ENCODE results near the gene PTCH1. TPM values are rescaled to one million over a fixed set of nuclear protein-coding genes. Genes with fewer than 3 reads are reported as not detected.

Gene PTCH1
- total and polyA plus RNA-seq, 10 of the 15 experiments (the other 5 are each of a cell fraction or from before 2014, with no cell fraction given): 0.16 to 6.1 (median 2.6) TPM

- TF ChIP-seq SPI1 (IDR thresholded peaks at IDR 0.05; ENCODE audit: borderline replicate concordance, insufficient read depth, low read depth, low read length): peak; percentile 77; the same call in 1 of the 2 replicates
- TF ChIP-seq NFYB (IDR thresholded peaks at IDR 0.05; ENCODE audit: insufficient read depth, low read depth, low read length): no peak
Observed at GRCh38 chr9:95561913-95562312, 45.1 kb upstream of the PTCH1 start.

GRCh38 chr9:95557142-95557541 is 40.4 kb upstream of the PTCH1 start:
- no TSS peak for BruUV-seq (replicated peaks)

More at GRCh38 chr9:95561913-95562312, 45.1 kb upstream of the PTCH1 start:
- no peaks in the 10 kb centered on the region for H3K9me3 ChIP-seq (replicated peaks; ENCODE audit: control insufficient read depth, insufficient read depth, low read length)
- H3K9ac ChIP-seq (ENCODE audit: control insufficient read depth, insufficient read depth, low read length): no peak overlapping the region
- H3K36me3 ChIP-seq (ENCODE audit: control insufficient read depth in 2 of 2, insufficient read depth in 2 of 2, low read length in 1 of 2): no peaks in the 10 kb centered on the region
- H2AFZ ChIP-seq (ENCODE audit: control insufficient read depth, low read depth, low read length): no peak overlapping the region
- BruUV-seq (replicated peaks): no TSS peak
- ChIA-PET RAD21 (ENCODE audit: unreplicated experiment) (no interaction called here), POLR2A (no interaction called here), CTCF (no interaction called here), SMC1A (ENCODE audit: uncharacterized antibody, unreplicated experiment) (interaction anchor here (0.6 kb wide), 1 partner anchor 241 kb away, joined by 5 read pairs; no protein-coding TSS in a partner anchor)
- no peaks in the 10 kb centered on the region; a peak in 1 of 4 replicates for H3K27me3 ChIP-seq (replicated peaks in 1 of 2; ENCODE audit: control insufficient read depth in 2 of 2, insufficient read depth in 2 of 2, low read length in 1 of 2)
- no peak overlapping the region for H3K27ac ChIP-seq (ENCODE audit: control insufficient read depth, insufficient read depth)
- 27% methylated on average over 12 of the region's 12 CpGs for WGBS (ENCODE audit: insufficient coverage, insufficient replicate concordance, low lambda C conversion rate, missing lambda C conversion rate)
- ATAC-seq (no peak), FAIRE-seq (no peak), DNase-seq (ENCODE audit: low read depth, low spot score) (no peak)
- intact Hi-C loops (cut with micrococcal nuclease; ENCODE audit: unreplicated experiment): no loop called here
- no peaks in the 10 kb centered on the region for H3K4me1 ChIP-seq (ENCODE audit: control insufficient read depth, insufficient read depth, low read length)
- in situ Hi-C loops (cut with MboI): no loop called here
- no peak overlapping the region for H3K4me3 ChIP-seq
- H3K4me2 ChIP-seq (ENCODE audit: control insufficient read depth, insufficient read depth): no peak overlapping the region
- H4K20me1 ChIP-seq (ENCODE audit: control insufficient read depth, insufficient read depth): no peaks in the 10 kb centered on the region
- no peaks in the 10 kb centered on the region for H3K79me2 ChIP-seq (ENCODE audit: control insufficient read depth, insufficient read depth, low read length)

More at GRCh38 chr9:95557142-95557541, 40.4 kb upstream of the PTCH1 start:
- H3K9ac ChIP-seq (ENCODE audit: control insufficient read depth, insufficient read depth, low read length): no peak overlapping the region
- FAIRE-seq: no peak
- H3K4me3 ChIP-seq: no peak overlapping the region
- SMC1A ChIA-PET (ENCODE audit: uncharacterized antibody, unreplicated experiment): no interaction called here
- H3K4me2 ChIP-seq (ENCODE audit: control insufficient read depth, insufficient read depth): no peak overlapping the region
- H3K36me3 ChIP-seq (ENCODE audit: control insufficient read depth in 2 of 2, insufficient read depth in 2 of 2, low read length in 1 of 2): no peaks in the 10 kb centered on the region
- H3K4me1 ChIP-seq (ENCODE audit: control insufficient read depth, insufficient read depth, low read length): no peaks in the 10 kb centered on the region
- in situ Hi-C loops (cut with MboI): no loop called here
- intact Hi-C loops (cut with micrococcal nuclease; ENCODE audit: unreplicated experiment): no loop called here
- RAD21 ChIA-PET (ENCODE audit: unreplicated experiment): no interaction called here
- H3K9me3 ChIP-seq (replicated peaks; ENCODE audit: control insufficient read depth, insufficient read depth, low read length): no peaks in the 10 kb centered on the region
- H2AFZ ChIP-seq (ENCODE audit: control insufficient read depth, low read depth, low read length): no peak overlapping the region
- TF ChIP-seq SIN3A (IDR thresholded peaks at IDR 0.05; ENCODE audit: low read depth, low read length) (no peak), YBX1 (IDR thresholded peaks at IDR 0.05) (no peak), CREB1 (IDR thresholded peaks at IDR 0.05; ENCODE audit: low read depth) (no peak), BRCA1 (IDR thresholded peaks at IDR 0.05; ENCODE audit: low read depth, low read length) (no peak), NR2C2 (IDR thresholded peaks at IDR 0.05; ENCODE audit: borderline replicate concordance, control insufficient read depth, insufficient read length, low read depth) (peak; percentile 38)
- POLR2A ChIA-PET: no interaction called here
- no peak for ATAC-seq
- DNase-seq (ENCODE audit: low read depth, low spot score): no peak
- no peaks in the 10 kb centered on the region; a peak in 2 of 4 replicates for H3K27me3 ChIP-seq (replicated peaks in 1 of 2; ENCODE audit: control insufficient read depth in 2 of 2, insufficient read depth in 2 of 2, low read length in 1 of 2)
- H4K20me1 ChIP-seq (ENCODE audit: control insufficient read depth, insufficient read depth): no peaks in the 10 kb centered on the region
- no peaks in the 10 kb centered on the region for H3K79me2 ChIP-seq (ENCODE audit: control insufficient read depth, insufficient read depth, low read length)
- WGBS (ENCODE audit: insufficient coverage, insufficient replicate concordance, low lambda C conversion rate, missing lambda C conversion rate): 73% methylated on average over 11 of the region's 11 CpGs
- CTCF ChIA-PET: no interaction called here
- H3K27ac ChIP-seq (ENCODE audit: control insufficient read depth, insufficient read depth): no peak overlapping the region

Measured in GM12878 (cell line).